GM18907 (cell line): Measurements from ENCODE around the gene RNF183.
"Not testable (repeated sequence)": the region's sequence is repeated elsewhere in the genome, so short reads cannot be mapped to it uniquely, and the experiment has no call there.

Experiments used
- ATAC-seq: cut with Tn5 transposase; IDR thresholded peaks from one replicate; pipeline ENCODE4 v1.9.1; 2021; ENCODE audit warnings: mild to moderate bottlenecking, moderate library complexity; ENCODE audit not compliant: unreplicated experiment

RNF183 gene

DNA sequence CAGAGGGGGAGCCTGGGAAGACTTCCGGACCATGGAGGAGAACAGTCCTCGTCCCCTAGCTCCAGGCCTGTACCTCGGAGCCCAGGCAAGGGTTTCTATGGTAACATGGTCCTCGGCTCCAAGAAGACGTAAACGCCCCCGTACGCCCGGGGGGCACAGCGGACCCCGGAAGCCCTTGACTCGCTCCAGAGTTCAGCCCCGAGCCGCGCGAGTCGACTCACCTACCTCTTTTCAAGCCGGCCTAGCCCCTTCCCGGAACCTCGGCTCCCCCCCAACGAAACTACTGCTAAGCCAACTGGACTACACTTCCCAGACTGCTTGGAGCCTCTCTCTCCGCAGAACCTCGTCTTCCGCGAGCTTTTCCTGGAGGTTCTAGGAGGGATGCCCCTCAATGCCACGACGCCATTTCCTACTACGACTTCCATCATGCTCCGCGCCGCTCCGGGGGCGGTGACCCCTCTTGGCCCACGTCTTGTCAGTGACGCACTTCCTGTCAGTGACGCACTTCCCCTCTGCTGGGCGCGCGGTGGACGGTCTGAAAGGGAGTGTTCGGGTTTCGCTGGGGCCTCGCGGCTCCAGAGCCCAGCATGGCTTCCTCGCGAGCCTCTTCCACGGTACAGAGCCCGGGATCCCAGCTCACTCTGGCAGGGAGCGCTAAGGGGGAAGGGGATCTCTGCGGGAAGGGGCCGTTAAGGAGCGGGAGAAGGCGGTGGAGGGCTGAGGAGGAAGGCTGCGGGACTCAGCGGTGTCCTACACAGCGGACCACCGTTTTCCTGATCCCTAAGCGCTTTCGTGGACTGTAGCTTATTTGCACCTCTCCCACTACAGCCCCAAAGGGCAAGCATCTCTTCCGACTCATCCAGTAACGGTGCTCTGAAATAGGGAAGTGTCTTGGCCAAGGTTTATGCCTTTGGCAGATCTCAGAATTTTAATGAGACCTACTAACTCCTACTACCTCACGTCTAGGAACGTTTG is 27.7 kb downstream of the RNF183 start, which contains the start of the genes CDC26 and PRPF4:
Gene CDC26, minus strand, starts transcription at position 416 of the 975 bp plus-strand sequence. CDS start 3,065 bp downstream, outside the sequence.
Gene PRPF4, plus strand, starts transcription at position 502 of the 975 bp plus-strand sequence. Its CDS starts 86 bp downstream, at position 588.
- ATAC-seq: peak; percentile 98

DNA sequence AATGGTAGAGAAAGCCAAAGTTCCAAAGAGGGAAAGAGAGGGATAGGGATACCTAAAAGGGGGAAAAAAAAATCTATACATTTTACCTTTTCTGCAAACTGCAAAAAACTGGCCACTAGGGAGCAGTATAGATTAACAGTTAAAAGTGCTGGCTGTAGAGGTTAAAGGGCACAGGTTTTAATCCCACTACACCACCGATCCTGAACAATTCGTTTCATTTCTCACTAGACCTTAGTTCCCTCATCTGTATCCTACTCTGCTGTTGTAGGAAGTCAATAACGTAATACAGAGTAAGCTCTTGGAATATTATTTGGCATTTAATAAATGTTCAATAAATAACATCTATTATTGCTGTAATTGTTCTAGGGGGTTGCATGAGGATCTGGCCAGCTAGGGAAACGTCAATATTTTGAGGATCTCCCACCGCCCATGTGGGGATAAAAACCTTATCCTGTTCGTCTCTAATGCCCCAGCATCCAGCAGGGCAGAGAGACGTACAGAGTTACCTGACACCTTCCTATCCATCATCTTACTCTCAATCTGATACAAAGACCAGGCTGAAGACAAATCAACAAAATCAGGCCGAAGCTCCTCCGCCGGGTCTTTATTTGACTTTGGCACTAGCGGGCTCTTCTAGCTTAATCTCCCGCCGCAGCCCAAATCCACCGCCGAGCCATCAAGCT is 28.6 kb downstream of the RNF183 start:
- peak; percentile 14 for ATAC-seq

DNA sequence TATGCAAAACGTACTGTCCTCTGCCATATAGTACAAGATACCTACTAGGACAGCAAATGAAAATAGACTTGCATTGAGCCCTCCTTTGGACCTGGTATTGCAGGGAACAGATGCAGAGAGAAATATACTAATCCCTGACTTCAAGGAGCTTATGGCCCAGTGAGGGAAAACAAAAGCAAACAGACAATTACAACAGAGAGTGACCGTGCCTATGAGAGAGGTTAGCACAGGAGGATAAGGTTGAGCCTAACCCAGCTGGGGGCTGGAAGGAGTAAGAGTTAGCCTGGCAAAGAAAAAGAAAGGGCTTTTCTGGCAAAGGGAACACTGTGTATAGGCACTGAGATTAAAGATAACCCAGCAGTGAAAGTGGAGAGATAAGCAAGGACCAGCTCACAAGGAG is 33.3 kb downstream of the RNF183 start:
- no peak for ATAC-seq

DNA sequence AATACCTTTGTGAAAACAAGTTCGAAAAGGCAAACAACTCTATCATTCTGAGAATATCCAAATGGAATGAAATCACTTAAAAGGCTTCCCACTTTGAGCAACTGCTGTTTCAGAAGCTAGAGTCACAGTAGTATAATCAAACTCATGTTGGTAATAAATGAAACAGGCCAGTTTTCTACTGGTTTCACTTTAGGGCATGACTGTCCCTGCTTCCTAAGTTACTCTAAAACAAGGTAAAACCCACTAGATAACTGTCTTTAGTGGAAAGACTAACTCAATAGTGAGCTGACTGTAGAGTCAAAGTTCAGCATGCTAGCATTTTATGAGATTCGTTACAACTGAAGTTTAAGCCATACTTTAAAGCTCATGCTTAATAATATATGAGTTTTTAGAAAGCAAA is 33.8 kb downstream of the RNF183 start:
- no peak for ATAC-seq

DNA sequence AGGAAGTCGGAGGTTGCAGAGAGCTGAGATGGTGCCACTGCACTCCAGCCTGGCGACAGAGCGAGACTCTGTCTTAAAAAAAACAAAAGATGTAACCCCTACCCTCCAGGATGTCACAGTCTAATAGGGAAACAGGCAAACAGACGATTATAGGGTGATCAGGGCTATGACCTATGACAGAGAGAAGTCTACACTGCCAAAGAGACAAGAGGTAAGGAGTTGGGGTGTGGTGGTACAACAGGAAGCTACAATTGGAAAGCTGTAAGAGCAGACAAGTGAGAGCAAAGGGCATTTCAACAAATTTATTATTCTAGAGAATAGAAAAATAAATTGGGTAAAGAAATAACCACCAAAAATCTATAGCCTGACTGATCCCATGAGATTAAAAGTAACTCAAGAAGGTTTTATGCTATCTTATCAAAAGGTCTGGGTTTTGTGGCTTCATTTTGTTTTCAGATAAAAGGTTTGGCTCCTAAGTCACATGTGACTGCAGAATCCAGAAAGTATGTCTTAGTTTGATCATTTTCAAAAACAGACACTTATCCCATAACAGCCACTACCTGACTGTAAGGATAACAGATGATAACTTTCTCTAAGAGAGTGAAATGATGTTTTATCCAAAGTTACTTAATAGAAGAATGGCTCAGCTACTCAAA is 35.1 kb downstream of the RNF183 start:
- no peak for ATAC-seq

DNA sequence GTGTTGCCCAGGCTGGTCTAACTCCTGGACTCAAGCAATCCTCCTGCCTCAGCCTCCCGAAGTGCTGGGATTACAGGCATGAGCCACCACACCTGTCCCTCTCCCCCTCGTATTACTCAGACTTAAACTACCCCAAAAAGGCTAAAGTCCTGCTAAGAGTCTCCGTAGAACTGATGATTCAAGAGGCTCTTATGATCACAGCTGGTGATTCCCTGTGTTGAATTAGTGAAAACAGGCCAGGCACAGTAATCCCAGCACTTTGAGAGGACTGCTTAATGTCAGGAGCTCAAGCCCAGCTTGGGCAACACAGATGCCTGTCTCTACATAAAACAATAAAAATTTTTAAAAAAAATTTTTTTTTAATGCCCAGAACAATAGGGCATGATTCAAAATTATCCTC is 37.0 kb downstream of the RNF183 start:
- ATAC-seq: no peak

DNA sequence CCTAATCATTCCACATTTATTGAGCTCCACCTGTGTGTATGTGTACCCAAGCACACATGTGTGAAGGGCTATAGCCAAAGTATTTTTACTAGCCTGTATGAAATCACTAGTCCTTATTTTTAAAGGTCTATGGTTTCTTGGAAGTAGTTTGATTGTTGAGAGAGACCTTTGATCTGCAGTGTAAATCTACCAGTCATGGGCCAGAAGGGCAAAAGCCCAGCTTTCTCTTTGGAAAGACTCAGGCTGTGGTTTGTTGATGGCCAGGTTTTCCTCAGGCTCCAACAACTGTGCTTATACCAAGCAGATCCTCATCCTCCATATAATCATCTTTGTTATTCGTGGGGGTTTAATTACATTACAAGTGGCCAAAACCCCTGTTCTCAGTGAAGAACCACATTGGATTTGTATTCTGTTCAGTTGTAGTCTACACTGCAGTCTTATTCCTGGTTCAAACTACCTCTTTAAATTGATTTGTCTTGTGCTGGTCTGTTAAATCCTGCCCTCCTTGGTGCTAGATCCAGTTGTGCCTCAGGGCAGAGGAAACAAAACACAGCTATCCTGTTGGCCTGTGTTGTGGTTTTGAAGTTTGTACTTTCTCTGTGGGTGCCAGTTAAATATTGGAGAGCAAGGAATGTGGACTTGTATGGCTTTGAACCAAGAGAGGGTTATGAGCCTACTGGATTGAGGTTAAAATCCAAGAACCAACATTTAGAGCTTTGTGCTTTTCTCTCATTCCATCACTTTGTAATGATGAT is 41.1 kb downstream of the RNF183 start:
- no peak for ATAC-seq

DNA sequence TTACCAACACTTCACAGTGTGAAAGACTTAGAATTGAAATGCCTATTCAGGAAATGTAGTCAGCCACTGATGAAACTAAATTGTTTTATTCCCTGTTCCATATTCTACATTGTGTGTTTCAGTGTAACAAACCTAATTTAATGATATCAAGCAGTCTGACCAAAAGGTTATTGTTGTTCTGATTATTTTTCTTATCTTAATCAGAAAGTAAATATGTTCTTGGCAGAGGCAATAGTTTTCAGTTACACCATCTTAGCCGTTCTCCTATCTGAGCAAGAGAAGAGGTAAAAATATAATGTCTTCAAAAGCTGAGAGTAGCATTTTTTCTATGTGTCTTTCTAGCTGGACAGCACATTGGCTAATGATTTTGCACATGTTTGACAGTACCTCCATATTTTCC is 44.9 kb downstream of the RNF183 start:
- ATAC-seq: no peak

DNA sequence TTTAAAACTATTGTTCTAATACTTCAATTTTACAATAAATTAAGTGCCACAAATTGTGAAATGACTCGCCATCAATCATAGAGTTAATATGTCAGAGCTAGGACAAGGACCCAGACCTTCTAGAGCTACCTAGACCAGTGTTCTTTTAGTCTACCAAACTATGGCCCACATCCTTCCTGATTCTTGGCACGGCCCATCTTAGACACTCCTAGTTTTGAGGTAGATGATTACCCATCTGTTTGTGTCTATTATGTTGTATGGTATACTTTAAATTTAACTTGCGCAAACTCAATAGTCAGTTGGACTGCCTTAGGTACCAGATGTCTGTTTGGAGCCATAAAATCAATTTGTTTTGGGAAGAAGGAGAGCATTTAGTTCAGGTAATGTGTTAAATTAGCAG is 45.3 kb downstream of the RNF183 start:
- ATAC-seq: no peak

DNA sequence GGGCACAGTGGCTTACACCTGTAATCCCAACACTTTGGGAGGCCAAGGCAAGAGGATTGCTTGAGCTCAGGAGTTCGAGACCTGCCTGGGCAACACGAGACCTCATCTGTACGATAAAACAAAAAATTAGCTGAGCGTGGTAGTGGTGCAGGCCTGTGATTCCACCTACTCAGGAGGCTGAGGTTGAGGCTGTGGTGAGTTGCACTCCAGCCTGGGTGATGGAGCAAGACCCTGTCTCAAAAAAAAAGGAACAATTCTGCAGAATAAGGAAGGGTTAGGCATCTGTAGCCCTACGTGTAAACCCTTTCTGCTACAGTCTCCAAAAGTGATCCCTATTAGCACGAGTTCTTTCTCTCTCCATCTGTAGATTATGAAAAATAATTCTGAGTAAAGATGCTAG is 47.7 kb downstream of the RNF183 start:
- ATAC-seq: no peak

DNA sequence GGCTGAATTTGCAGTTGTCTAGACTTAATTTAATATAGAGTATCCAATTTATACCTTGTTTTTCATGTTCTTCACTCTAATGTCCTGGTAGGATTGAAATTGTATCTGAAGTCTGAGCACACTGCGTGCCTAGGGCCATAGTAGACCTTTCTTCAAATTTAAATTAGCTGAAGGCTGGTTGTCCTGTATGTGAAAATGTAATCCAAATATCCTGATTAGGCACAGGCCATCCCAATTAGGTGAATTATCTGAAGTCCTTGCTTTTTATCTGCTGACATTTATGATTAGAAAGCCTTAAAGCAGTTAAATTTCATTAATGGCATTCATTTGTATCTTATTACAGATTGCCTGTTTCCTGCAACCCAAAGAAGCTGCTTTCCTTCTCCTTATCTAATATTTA is 48.2 kb downstream of the RNF183 start:
- ATAC-seq: no peak

DNA sequence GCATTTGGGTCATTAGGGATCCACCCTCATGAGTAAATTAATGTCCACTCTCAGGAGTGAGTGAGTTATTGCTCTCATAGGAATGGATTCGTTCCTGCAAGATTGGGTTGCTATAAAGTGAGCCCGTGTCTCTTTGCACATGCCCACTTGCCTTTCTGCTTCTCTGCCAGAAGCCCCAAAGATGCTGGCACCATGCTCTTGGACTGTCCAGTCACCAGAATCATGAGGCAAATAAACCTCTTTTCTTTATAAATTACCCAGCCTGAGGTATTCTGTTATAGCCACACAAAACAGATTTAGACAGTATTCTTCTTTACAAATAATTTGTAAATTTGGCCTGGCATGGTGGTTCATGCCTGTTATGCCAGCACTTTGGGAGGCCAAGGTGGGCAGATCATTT is 52.4 kb downstream of the RNF183 start:
- ATAC-seq: no peak

DNA sequence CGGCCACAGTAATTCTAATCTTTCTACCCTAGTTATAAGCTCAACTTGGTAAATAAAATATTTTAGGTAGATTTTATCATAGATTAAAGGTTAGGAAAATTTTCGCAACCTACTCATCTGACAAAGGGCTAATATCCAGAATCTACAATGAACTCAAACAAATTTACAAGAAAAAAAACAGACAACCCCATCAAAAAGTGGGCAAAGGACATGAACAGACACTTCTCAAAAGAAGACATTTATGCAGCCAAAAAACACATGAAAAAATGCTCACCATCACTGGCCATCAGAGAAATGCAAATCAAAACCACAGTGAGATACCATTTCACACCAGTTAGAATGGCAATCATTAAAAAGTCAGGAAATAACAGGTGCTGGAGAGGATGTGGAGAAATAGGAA is 53.5 kb downstream of the RNF183 start:
- not testable (repeated sequence) for ATAC-seq

DNA sequence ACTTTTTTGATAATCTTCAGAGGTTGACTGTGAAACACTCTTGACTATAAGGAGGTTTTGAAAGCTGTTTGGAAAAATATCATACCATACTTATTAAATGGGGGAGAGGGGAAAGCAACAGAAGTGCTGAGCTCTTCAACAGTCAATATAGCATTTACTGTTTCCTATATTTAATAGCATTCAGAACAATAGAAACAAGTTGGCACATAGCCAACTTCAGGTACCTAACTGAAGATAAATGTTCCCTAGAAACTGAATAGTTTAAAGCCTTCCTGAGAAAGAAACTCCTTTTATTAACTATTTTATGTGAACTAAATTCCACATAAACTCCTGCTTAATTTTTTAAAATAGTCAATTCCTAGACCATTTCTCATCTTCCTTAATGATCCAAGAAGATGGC is 55.5 kb downstream of the RNF183 start:
- no peak for ATAC-seq
